Skin epidermis (tissue), 12 donors: ENCODE results near the gene MAN1B1.
"Not testable (repeated sequence)": the region's sequence is repeated elsewhere in the genome, so short reads cannot be mapped to it uniquely, and the experiment has no call there.

Experiments
- H3K27ac ChIP-seq, 21 experiments: fragments of 200-600 bp; sonication (generic) in 11 of 21; one replicate each; pipeline ENCODE4 v1.5.0; 2020; ENCODE audit warnings: mild to moderate bottlenecking in 3 of 21, inconsistent platforms in 2 of 21, moderate library complexity in 2 of 21
- H3K4me3 ChIP-seq, 7 experiments: fragments of 200-600 bp; sonication (generic) in 2 of 7; one replicate each; pipeline ENCODE4 v1.5.0; 2020; ENCODE audit warnings: inconsistent platforms in 2 of 7, mild to moderate bottlenecking in 2 of 7, moderate library complexity in 1 of 7

MAN1B1 gene

GRCh38 chr9:137051145-137051724 is 35.5 kb upstream of the MAN1B1 start:
- Histone ChIP-seq H3K4me3 (no peak overlapping the region), H3K27ac (no peak overlapping the region)

- H3K27ac ChIP-seq, result no peak overlapping the region
- no peak overlapping the region for H3K4me3 ChIP-seq
Measured at GRCh38 chr9:137052293-137052692, 34.5 kb upstream of the MAN1B1 start.

- Histone ChIP-seq H3K4me3 (peak overlapping the region; percentile 17 to 58 (median 28)), H3K27ac (peak overlapping the region in 6 of 21 experiments; percentile 16 to 57 (median 38))
Measured at GRCh38 chr9:137052998-137053943, 33.5 kb upstream of the MAN1B1 start.

GRCh38 chr9:137053944-137054931 is 32.5 kb upstream of the MAN1B1 start, which contains the start of gene ENTPD2:
TSS of gene ENTPD2 (minus strand) at chr9:137054061. CDS start at chr9:137053997, 64 bp downstream.
- peak within 1 kb of the TSS in 11 of 21 experiments; percentile 28 to 67 (median 57) for H3K27ac ChIP-seq

GRCh38 chr9:137054932-137055384 is 31.8 kb upstream of the MAN1B1 start:
- Histone ChIP-seq H3K4me3 (no peak overlapping the region), H3K27ac (peak overlapping the region in 9 of 21 experiments; percentile 2 to 67 (median 55))

More at GRCh38 chr9:137053944-137054931, 32.5 kb upstream of the MAN1B1 start, which contains the start of gene ENTPD2:
- H3K4me3 ChIP-seq, result peak within 1 kb of the TSS; percentile 17 to 58 (median 28)

GRCh38 chr9:137055385-137056364 is 31.1 kb upstream of the MAN1B1 start:
- Histone ChIP-seq H3K27ac (peak overlapping the region in 8 of 21 experiments; percentile 17 to 67 (median 54)), H3K4me3 (no peak overlapping the region)

- H3K27ac ChIP-seq, result no peak overlapping the region
- no peak overlapping the region for H3K4me3 ChIP-seq
Measured at GRCh38 chr9:137056739-137057415, 29.9 kb upstream of the MAN1B1 start.

- Histone ChIP-seq H3K4me3 (no peak overlapping the region), H3K27ac (no peak overlapping the region)
Measured at GRCh38 chr9:137057545-137057944, 29.2 kb upstream of the MAN1B1 start.

- no peak overlapping the region for H3K27ac ChIP-seq
Measured at GRCh38 chr9:137058521-137059234, 28.1 kb upstream of the MAN1B1 start.

GRCh38 chr9:137062384-137062783 is 24.4 kb upstream of the MAN1B1 start:
- no peak overlapping the region for H3K27ac ChIP-seq
- no peak overlapping the region for H3K4me3 ChIP-seq

More at GRCh38 chr9:137058521-137059234, 28.1 kb upstream of the MAN1B1 start:
- no peak overlapping the region for H3K4me3 ChIP-seq

GRCh38 chr9:137062798-137063197 is 24.0 kb upstream of the MAN1B1 start:
- H3K27ac ChIP-seq, H3K4me3 ChIP-seq: not testable (repeated sequence)

GRCh38 chr9:137063311-137064026 is 23.3 kb upstream of the MAN1B1 start:
- H3K4me3 ChIP-seq, result no peak overlapping the region
- no peak overlapping the region for H3K27ac ChIP-seq

- Histone ChIP-seq H3K27ac (no peak overlapping the region), H3K4me3 (no peak overlapping the region)
Measured at GRCh38 chr9:137064027-137064879, 22.5 kb upstream of the MAN1B1 start.

- Histone ChIP-seq H3K4me3 (no peak overlapping the region), H3K27ac (no peak overlapping the region)
Measured at GRCh38 chr9:137064880-137065164, 22.0 kb upstream of the MAN1B1 start.

- Histone ChIP-seq H3K27ac (no peak overlapping the region), H3K4me3 (no peak overlapping the region)
Measured at GRCh38 chr9:137065336-137065967, 21.3 kb upstream of the MAN1B1 start.
